GM19438 (cell line): ENCODE measurements around the gene HS3ST1.
"Not testable (repeated sequence)": the region's sequence is repeated elsewhere in the genome, so short reads cannot be mapped to it uniquely, and the experiment has no call there.

ENCODE experiments used
- ATAC-seq: cut with Tn5 transposase; IDR thresholded peaks from one replicate; pipeline ENCODE4 v1.9.1; 2021; ENCODE audit warnings: low read depth; ENCODE audit not compliant: unreplicated experiment

HS3ST1 gene

DNA sequence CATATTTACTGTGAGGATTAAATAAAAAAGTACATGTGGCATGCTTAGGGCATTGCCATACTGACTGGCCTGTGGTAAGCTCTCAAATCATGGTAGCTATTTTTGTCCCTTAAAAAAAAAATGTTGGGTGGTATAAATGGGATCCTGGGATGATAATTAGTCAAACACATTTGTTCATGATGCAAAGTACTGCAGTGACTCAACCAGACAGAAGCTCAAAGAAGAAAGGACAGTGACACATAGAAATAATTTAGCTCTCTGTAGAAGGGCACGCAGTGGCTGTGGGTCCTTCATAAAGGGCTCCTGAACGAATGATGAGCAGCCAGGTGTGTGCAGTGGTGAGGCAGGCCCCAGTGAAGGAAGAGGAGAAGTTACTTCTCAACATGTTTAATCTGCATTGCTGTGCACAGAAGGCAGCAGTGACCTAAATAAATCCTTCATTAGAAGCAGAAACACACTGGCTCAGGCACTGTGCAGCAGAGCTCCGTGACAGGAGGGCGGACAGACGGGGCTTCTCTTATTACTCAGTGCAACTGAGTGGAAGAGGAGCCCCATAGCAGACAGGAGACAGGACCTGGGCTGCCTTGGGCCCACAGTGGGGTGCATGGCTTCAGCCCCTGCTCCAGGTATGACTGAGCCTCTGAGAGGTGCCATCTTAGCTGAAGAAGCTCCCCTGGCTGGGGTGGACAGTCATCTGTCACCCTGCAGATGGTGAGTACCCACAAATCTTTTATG lies 20.3 kb downstream of the HS3ST1 start:
- no peak for ATAC-seq

GRCh38 chr4:11407551-11407950 lies 21.1 kb downstream of the HS3ST1 start:
- ATAC-seq, result no peak

DNA sequence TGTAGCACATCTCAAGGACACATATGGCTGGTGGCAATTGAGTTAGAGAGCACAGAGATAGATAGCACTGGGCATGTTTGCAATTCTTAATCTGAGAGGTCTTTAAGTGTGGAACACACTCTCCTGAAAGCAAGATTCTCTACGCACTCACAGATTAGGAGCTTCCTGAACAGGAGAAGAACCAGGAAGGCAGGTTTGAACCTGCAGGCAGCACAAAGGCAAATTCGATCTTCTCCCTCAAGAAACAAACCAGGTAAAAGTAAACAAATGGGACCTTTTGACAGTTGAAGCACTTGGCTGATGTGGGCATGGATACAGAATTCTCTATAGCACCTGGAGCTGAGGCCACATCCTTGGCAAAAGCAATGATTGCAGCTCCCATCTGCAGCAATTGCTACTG lies 24.3 kb downstream of the HS3ST1 start:
- no peak for ATAC-seq

GRCh38 chr4:11402192-11402591 lies 26.5 kb downstream of the HS3ST1 start:
- ATAC-seq, result no peak

DNA sequence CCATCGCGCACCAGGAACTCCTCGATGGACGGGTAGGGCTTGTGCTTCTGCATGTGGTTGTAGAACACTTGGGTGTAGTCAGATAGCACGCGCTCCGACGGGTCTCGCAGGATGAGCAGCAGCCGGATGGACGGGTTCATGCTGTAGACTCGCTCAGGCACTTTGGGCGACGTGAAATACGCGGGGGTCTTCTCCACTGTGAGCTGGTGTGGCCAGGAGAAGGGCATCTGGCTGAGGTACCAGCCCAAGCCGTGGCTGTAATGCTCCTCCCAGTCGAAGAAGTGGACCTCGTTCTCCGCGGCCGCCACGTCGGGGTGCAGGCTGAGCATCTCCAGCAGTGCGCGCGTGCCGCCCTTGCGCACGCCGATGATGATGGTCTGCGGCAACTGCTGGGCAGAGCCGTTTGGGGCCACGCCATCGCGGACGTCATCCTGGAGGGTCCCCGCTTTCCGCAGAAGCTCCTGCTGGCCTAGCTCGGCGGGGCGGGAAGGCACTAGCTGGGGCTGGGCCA lies 29.2 kb downstream of the HS3ST1 start:
- no peak for ATAC-seq

- ATAC-seq, result peak; percentile 71
These were observed 30.7 kb downstream of the HS3ST1 start for GRCh38 chr4:11397819-11398610.

- ATAC-seq, result no peak
These were observed 31.5 kb downstream of the HS3ST1 start for GRCh38 chr4:11397146-11397545.

- ATAC-seq, result no peak
These were observed 35.1 kb downstream of the HS3ST1 start for GRCh38 chr4:11393551-11393950.

DNA sequence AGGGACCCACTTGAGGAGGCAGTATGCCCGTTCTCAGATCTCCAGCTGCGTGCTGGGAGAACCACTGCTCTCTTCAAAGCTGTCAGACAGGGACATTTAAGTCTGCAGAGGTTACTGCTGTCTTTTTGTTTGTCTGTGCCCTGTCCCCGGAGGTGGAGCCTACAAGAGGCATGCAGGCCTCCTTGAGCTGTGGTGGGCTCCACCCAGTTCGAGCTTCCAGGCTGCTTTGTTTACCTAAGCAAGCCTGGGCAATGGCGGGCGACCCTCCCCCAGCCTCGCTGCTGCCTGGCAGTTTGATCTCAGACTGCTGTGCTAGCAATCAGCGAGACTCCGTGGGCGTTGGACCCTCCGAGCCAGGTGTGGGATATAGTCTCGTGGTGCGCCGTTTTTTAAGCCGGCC lies 44.6 kb downstream of the HS3ST1 start:
- not testable (repeated sequence) for ATAC-seq

- ATAC-seq, result no peak
These were observed 52.1 kb downstream of the HS3ST1 start for GRCh38 chr4:11376571-11376970.

DNA sequence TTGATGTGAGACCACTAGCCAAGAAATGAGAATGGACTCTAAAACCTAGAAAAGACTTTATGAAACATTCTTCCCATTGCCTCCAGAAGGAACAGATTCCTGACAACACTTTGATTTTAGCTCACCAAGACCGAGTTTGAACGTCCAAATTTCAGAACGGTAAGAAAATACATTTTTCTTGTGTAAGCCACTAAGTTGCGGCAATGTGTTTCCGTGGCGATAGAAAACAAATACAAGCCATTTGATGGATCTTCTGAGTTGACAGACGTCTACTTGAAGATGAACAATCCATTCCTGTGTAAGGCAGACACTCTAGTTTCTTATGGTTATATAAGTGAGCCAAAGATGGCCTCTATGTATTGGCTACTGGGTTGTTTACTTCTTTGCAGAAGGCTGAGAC lies 52.5 kb downstream of the HS3ST1 start:
- ATAC-seq, result no peak

GRCh38 chr4:11368701-11369115 lies 60.0 kb downstream of the HS3ST1 start:
- ATAC-seq, result peak; percentile 85

- no peak for ATAC-seq
These were observed 61.3 kb downstream of the HS3ST1 start for GRCh38 chr4:11367371-11367770.

DNA sequence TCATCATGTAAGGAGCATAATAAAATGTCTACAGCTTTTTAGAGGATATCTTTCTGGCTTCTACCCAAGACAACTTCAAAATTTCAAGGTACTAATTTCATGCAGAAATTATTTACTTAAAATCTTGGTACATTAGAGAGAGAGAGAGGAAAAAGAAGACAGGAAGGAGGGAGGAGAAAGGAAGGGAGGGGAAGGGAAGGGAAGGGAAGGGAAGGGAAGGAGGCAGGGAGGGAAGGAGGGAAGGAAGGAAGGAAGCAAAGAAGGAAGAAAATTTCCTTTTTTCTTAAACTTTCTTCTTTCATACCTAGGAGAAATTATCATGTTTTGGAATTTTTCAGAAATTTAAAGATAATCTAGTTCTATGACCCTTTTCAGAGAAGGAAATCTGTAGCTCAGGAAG lies 61.8 kb downstream of the HS3ST1 start:
- ATAC-seq, result no peak

- no peak for ATAC-seq
These were observed 63.7 kb downstream of the HS3ST1 start for GRCh38 chr4:11365039-11365438.

- ATAC-seq, result no peak
These were observed 69.1 kb downstream of the HS3ST1 start for GRCh38 chr4:11359591-11359990.

DNA sequence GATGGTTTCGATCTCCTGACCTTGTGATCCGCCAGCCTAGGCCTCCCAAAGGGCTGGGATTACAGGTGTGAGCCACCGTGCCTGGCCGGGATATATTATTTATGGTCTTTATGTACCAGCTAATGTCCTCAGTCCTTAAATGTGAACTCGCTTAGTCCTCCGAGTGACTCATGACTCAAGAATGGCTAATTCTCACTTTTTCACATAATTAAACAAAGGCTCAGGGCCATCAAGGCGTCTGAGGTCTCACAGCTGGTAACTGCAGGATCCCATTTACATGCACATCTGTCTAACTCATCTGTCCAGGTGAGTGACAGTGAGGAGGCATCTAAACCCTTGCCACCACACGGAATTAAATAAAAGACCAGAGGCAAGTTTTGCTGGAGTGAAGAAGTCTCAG lies 73.5 kb downstream of the HS3ST1 start:
- ATAC-seq, result no peak

DNA sequence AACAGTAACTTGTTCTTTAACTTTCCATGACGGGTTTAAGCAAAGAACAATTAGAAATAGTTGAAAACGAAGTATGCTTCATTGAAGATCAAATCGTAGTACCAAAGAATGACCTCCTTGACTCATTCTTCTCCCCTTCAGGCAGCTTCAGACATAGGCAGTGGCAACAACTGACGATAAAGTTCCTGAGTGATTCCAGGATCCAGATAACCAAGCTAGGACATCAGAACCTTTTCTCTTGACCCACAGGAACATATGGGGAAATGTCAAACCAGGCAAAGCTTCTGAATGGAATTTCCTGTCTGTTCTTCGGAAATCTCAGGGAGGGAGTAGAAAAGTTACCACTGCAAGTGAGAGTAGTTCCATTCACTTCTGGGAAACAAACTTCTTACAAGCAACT lies 74.2 kb downstream of the HS3ST1 start:
- no peak for ATAC-seq

- ATAC-seq, result no peak
These were observed 80.1 kb downstream of the HS3ST1 start for GRCh38 chr4:11348449-11349088.

- ATAC-seq, result no peak
These were observed 83.8 kb downstream of the HS3ST1 start for GRCh38 chr4:11344916-11345315.

GRCh38 chr4:11343536-11343935 lies 85.2 kb downstream of the HS3ST1 start:
- ATAC-seq, result no peak
